ENCODE measurements around the gene PAQR7.

The PAQR7 gene

DNA sequence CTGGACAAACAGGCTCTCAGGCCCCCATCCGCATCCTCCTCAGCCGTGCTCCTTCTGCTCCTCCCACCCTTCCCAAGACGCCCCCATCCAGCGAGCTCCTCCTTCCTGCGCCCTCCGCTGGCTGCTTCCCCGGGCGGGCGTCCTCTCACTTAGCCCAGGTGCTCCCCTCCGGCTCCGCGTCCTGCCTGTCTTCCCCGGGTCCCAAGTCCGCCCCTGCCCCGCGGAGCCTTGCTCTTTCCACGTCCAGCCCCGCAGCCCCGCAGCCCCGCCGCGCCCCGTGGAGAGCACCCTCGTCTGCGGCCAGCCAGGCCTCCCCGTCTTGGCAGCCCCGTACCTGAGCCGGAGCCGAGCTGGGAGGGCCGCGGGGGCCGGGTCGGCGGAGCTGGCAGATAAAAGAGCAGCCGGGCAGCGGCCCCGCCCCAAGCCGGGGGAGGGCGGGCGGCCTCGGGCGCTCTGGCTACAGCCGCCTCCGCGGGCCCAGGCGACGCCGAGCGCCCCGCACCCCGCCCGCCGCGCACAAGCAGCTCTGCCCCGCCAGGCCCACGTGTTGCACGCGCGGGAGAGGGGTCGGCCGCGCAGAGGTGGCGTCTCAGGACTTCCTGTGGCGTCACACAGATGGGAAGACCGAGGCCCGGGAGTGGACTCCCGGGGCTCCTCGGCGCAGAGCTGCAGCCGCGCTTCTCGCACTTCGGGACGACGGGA is at the start of gene PAQR7:
Gene PAQR7 (minus strand): TSS at position 555 of the 702 bp plus-strand sequence. CDS start 11,869 bp downstream, outside the sequence.
- peak; percentile 48 for DNase-seq (ENCODE audit: low read depth)

DNA sequence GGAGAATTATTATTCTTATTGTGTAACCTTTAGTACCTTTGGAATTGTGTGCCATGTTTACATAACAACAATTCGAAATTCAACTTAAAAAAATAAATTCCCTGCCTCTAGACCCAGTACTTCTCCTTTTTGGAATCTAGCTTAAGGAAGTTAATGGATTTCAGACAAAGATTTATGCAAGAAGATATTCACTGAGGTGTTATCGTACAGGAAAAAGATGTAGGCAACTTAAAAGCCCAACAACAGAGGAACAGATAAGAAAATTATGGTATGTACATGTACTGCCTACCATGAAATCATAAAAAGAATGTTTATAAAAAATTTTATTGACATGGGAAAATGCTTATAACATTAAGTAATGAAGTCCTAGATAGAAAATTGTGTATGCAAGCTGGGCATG is 48.9 kb upstream of the PAQR7 start:
- DNase-seq (ENCODE audit: low read depth), result no peak

DNA sequence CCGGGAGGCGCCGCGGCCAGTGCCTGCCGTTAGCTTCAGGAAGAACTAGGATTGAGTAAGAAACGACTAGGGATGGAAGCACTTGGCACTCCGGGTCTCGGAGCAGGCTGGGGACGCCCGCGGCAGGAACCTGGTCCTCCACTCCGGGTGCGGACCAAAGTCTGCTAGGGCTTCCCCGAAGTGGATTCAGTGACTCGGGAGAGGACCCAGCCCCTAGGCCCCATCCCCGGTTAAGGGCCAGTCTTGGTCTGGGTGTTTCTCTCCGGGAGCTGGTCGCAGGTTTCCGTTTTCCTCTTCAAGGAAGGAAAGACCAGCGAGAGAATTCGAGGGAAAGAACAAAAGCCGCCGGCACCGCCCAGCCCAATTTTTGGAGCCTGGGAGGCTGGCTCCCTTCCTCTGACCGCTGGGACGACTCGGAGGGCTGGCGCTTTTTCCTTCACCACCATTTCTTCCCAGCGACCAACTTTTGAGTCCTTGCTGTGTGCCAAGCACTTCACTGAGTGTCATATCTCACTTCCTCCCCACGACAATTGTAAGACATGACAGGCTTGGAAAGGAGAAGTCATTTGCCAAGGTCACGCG is 47.6 kb upstream of the PAQR7 start:
- DNase-seq (ENCODE audit: low read depth), result no peak

- peak; percentile 26 for DNase-seq (ENCODE audit: low read depth)
Observed at GRCh38 chr1:25922056-25922970, 46.8 kb upstream of the PAQR7 start.

GRCh38 chr1:25918615-25919014 is 43.1 kb upstream of the PAQR7 start:
- DNase-seq (ENCODE audit: low read depth), result no peak

GRCh38 chr1:25917996-25918395 is 42.5 kb upstream of the PAQR7 start:
- DNase-seq (ENCODE audit: low read depth), result no peak

GRCh38 chr1:25916460-25916859 is 41.0 kb upstream of the PAQR7 start:
- no peak for DNase-seq (ENCODE audit: low read depth)

DNA sequence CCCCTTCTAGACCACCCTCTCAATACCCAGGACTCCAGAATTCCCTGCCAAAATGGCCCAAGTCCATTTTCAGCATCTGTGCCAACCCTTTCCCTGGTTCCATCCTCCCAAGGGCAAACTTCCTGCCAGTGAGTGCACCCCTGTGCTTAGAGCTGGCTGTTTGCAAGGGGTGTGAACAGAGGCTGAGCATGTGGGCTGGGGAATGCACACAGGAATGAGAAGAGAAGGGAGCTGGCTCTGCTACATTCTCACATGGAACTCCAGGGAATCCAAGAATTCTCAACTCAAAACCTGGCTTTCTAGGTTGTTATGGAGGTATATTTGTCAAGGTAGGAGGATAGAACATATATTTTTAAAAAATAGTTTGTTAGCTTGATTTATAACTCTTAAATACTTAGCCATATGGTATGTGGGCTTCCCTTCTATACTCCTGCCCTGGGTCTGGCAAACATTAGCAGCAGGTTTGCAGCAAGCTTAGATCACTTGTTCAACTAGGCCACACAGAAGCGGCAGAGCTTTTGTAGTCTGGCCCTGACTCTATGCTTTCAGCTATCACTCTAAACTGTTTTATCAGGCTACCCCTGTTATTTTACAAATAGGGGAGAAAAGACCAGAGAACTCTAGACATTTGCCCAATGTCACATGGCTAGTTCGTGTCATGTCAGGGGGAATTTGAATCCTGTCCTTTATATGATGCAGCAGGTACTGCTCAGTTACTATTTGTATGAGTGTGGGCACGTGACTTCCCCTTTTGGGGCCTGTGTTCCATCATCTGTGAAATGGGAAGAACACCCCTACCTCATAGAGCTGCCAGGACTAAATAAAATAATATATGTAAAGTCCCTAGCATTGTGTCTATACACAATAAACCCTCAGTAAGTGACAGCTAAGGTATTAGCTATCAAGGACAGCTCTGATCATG is 38.8 kb upstream of the PAQR7 start:
- no peak for DNase-seq (ENCODE audit: low read depth)

- DNase-seq (ENCODE audit: low read depth), result no peak
Observed at GRCh38 chr1:25913206-25913605, 37.7 kb upstream of the PAQR7 start.

GRCh38 chr1:25912076-25912831 is 36.7 kb upstream of the PAQR7 start:
- no peak for DNase-seq (ENCODE audit: low read depth)

DNA sequence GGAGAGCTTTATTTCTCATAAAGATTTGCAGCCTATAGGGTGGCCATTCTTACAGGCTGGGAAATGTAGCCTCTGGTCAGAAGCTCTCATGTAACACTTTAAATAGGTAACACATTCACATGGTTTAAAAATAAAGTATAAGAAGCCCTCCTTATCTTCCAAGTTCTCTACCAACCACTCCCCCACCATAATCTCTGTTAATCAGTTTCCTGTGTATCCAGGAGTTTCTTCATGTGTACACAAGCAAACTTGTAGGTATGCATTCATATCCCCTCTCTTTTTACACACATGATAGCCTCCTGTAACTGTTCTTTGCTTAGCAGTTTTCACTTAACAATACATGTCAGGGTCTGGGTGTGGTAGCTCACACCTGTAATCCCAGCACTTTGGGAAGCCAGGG is 35.7 kb upstream of the PAQR7 start:
- no peak for DNase-seq (ENCODE audit: low read depth)

- no peak for DNase-seq (ENCODE audit: low read depth)
Observed at GRCh38 chr1:25909040-25909439, 33.5 kb upstream of the PAQR7 start.

DNA sequence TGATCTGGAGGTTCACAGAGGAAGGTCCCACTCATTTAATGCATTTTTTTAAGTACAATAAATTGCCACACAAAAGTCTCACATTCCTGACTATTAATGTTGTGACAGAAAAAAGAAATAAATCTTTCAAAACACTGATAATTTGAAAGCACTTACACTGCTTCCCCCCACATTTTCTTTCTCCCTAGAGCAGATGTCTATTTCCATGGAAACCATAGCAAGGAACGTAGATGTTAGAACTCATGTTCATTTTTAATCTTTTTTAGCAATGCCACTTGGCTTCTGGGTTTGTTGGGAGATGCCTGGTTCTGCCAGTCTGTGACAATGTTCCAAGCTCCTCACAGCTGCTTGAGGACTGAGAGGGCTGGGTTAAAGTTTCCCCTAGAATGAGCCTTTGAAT is 32.7 kb upstream of the PAQR7 start:
- no peak for DNase-seq (ENCODE audit: low read depth)

GRCh38 chr1:25907601-25908000 is 32.1 kb upstream of the PAQR7 start:
- DNase-seq (ENCODE audit: low read depth), result no peak

GRCh38 chr1:25906644-25907300 is 31.3 kb upstream of the PAQR7 start:
- DNase-seq (ENCODE audit: low read depth), result no peak

GRCh38 chr1:25905680-25906643 is 30.5 kb upstream of the PAQR7 start, which contains the start of gene STMN1:
STMN1 (minus strand) TSS chr1:25906419; CDS start chr1:25904676, 1,743 bp downstream.
- peak; percentile 84 for DNase-seq (ENCODE audit: low read depth)

DNA sequence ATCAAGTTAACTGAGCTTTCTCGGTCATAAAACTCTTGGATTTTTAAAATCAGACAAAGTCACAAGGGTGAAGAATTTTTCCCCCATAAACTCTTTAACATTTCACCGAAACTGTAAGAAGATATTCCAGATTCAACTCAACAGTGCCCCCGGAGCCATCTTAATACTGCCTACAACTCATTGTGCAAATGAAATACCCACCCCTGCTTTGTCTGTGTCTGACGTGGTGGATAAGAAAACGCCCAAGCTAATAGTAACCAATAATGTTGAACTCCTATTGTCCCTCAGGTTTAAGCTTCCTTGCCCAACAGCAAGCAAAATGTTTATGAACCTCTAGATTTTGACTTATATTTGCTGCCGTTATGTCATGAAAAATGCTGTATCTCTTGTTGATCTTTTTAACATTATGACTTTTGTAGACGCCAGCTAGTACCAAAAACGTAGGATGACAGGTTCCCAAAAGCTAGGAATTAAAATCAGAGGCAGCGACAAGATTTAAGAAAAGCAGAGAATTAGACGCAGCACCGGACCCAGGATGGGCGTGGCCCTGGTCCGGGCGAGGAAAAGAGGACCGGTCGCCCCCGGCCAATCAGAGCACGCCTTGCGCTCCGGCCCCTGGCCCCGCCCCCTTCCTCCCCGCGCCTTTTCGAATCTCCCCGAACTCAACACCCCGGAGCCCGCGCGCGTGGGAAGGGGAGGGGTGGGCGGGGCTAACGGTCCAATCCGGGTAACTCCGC is 29.6 kb upstream of the PAQR7 start:
- peak; percentile 93 for DNase-seq (ENCODE audit: low read depth)

- no peak for DNase-seq (ENCODE audit: low read depth)
Observed at GRCh38 chr1:25903986-25904385, 28.5 kb upstream of the PAQR7 start.
